HG02642 (cell line): ENCODE data around the gene THADA.

ENCODE experiments used
- ATAC-seq: cut with Tn5 transposase; IDR thresholded peaks from one replicate; pipeline ENCODE4 v1.9.1; 2021; ENCODE audit warnings: mild to moderate bottlenecking; ENCODE audit not compliant: unreplicated experiment, poor library complexity

The THADA gene

DNA sequence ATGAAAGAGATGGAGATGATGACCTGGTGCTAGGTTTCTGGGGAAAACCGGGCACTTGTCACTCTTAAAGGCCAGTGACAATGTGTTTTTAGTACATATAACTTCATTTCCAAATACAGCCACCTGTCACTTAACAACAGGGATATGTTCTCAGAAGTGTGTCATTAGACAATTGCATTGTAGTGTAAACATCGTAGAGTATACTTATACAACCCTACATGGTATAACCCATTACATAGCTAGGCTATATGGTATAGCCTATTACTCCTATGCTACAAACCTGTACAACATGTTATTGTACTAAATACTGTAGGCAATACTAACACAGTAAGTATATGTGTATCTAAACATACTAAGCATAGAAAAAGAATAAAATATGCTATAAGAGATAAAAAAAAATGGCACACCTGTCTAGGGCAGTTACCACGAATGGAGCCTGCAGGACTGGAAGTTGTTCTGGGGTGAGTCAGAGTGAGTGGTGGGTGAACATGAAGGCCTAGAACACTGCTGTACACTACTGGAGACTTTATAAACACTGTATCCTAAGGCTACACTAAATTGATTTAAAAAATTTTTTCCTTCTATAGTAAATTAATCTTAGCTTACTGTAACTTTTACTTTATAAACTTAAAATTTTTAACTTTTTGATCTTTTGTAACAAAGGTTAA lies 123.2 kb downstream of the THADA start:
- no peak for ATAC-seq

DNA sequence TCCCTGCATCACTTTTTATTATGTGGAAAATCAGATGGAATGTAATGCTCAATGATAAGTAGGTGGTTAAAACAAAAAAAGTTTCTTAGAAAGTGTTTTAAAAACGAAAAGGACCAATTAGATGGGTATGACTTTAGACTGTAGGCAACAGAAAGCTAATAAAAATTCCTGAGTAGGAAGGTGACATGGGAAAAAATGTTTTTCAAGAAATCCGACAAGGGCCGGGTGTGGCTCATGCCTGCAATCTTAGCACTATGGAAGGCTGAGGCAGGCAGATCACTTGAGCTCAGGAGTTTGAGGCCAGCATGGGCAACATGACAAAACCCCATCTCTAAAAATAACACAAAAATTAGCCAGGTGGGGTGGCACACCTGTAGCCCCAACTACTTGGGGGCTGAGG lies 126.1 kb downstream of the THADA start:
- no peak for ATAC-seq

DNA sequence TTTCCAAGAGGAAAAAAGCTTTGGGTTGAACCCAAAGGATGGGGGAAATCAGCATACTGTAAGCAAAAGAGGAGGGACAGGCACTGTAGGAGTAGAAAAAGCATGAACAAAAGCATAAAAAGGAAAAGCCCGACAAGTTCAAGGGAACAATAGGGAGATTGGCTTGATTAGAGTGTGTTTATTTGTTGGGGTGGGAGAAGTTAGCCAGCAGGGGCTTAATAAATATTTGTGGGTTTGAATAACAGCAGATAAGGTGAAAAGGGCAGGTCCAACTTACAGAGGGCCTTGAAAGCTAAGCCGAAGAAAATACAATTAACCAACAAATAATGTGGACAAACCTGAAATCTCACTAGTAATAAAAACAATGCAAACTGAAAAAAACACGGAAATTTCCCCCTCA lies 126.7 kb downstream of the THADA start:
- no peak for ATAC-seq

DNA sequence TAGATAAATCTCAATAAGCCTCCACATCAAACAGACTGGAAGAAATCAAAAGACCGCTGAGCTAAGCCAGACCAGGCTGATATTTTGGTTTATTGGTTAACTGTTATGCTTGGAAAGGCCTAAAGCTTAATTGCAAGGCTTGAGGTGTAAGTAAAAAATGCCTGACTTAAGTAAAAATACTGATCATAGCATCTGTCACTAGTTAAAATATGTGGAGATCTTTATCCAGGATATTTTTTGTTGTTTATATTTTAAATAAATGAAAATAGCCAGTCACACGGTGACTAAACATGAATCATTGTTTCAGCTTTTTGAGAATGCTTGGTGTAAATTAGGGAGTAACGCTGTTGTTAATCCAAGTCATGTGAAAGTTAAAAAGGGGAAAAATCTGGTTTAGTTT lies 127.9 kb downstream of the THADA start:
- no peak for ATAC-seq

DNA sequence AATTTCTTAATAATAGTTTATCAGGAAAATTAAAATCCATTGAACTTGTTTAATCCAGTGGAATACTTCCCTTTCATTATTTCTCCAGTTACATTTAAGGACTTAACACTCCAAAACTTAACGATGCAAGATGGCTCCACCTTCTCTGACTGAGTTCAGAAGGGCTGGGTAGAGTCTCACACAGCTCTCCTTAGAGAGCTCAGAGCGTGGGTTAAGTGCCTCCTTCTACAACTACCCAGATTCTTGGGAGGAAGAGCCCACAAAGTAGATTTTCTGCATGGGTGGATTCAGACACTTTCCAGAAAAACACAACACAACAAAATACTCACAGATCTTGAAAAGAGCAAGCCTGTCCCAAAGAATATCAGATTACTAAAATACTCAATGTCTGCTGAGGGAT lies 130.6 kb downstream of the THADA start:
- ATAC-seq = no peak

DNA sequence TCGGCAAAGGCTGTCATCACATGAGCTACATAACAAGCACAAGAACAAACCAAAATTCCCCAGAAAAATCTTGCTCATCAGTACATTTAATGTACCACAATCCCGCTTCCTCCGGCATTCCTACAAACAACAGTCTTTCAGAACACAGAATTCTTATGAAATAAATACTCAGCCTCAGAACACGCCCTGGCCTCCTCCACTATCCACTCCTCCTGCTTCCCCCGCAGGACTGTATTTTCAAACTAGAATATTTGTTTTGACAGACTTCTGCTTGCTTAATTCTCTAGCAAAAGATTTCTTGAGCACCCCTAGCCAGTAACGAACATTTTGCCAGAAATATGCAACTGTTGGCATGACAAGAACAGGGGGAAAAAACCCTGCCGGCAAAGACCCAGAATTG lies 131.2 kb downstream of the THADA start:
- no peak for ATAC-seq

DNA sequence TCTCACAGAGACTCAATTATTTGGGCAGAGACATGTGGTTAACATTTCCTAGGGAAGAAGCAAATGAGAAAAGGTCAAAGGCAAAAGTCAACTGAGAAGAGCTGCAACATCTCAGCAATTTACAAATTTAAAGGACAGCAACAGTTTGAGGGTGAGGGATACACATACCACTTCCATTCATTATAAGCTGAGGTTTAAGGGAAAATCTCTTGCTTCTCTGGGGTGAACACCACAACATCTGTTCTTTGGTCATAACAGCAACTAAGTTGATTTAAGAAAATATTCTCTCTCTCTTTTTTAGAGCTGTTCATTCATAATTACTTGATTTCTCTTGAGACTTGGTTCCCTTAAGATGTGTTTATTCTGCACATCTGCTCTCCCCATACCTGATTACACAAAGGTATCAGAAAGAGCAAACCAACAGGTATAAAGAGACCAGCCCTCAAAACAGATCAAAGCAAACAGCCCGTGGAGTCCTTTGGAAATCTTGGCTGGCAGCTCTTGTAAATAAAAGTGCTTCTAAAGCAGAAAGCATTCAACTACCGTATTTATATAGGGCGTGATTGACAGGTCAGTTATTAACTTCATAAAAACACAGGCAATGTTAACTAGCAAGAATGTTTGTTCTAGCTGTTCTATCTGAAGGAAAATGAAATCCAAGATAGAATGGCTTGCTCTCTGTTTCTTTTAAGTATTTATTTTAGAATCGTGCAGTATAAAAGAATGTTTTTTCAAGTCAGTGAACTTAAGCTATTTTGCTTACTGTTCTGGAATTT lies 132.8 kb downstream of the THADA start:
- ATAC-seq = no peak

DNA sequence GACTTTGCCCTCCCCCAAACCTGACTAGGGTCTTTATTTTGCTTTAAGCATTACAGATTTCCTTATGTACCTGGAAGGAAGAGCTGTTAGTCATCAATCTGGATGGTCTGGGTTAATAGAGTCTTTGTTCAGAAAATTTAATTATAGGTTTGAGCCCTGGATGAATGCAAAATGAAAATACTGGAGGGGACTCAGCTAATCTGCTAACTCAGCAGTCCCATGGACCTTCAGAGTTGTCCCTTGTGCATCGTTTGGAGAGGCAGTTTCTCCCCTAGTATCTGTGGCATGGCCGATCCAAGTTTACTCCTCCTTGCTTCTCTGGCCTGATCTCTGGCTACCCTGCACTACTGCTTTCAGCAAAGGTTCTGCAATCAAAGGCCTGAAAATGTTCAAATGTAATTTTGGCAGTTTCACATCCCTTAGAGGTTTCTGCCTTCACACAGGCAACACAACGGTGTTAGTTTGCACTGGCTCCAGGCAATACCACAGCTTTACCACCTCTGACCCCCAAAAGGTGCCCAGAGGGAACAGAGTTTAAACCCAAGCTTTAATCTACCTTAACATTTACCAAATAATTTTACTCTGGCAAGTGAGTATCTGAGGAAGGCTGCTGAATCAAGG lies 134.3 kb downstream of the THADA start:
- ATAC-seq = peak; percentile 79

DNA sequence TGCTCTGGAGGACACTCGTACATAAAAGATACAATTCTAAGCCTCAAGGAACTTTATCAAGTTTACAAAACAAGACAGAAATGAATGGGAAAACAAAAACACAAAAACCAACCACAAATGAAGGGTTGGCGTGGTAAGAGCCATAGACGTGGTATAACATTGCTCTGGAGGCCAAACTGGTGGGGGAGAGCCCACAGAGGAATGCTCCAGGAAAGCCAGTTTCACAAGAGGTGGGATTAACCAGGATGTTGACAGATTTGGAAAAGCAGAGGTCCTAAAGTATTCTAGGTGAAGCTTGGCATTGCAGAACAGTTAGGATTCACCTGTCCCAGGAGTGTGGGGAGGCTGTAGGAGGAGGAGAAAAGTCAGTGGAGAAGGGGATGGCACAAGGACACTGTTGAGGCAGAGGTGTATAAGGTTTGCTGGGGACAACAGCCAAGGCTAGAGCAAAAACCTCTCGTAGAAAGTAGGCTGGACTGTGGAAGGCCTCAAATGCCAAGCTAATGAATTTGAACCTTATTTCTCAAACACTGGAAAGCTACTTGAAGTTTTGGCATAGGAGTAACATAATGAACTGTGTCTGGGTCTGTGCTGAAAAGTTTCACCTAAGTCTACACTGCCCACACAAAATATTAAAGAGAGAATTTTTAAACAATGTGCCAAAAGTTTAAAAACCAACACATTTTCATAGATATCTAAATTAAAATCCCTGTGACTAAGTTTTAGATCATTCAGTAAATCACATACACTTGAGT lies 135.1 kb downstream of the THADA start:
- ATAC-seq = no peak

DNA sequence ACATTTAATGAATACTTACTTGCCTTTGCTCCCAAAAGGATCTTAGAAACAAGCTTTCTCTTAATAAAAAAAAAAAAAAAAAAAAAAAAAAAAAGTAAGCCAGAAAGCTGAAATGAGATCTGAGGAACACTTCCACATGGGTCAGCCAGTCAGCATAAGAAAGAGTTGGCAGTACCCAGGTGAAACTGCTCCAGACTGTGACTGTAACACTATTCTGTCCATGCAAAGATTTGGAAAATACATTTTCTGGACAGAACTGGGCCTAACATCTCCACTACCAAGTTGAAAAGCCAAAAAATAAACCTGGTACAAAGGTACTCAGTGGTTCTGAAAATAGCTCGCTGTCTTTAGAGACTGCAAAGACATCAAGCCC lies 135.7 kb downstream of the THADA start:
- ATAC-seq = no peak

DNA sequence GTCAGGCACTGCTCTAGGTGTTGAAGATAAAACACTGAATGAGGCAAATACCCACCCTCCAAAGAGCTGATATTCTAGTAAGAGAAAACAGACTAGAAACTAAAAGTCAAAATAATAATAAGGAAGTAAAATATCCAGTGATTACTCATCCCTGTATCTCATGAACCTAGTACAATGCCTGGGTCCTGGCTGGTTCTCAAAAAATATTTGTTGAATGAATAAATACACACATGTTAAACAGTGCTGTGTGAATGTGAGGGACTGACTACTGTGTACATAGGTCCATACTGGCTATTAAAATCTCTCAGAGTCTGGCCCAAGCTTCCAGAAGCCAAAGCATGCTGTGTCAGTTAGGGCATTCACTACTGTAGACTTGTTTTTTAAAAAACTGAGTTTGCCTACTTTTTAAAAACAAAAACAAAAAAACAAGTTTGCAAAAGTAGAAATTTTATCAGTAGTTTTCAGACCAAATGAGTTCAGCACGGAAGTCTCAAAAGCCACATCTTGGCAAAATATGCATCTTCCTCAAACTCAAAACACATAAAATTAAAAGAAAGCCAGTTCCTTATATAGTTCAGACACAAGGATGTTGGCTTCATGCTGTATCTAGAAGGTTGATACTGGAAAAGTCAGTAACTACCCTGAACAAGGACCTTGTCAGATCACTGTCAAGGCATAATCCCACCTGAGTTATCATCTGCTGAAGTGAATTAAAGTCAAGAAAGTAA lies 136.2 kb downstream of the THADA start:
- no peak for ATAC-seq

DNA sequence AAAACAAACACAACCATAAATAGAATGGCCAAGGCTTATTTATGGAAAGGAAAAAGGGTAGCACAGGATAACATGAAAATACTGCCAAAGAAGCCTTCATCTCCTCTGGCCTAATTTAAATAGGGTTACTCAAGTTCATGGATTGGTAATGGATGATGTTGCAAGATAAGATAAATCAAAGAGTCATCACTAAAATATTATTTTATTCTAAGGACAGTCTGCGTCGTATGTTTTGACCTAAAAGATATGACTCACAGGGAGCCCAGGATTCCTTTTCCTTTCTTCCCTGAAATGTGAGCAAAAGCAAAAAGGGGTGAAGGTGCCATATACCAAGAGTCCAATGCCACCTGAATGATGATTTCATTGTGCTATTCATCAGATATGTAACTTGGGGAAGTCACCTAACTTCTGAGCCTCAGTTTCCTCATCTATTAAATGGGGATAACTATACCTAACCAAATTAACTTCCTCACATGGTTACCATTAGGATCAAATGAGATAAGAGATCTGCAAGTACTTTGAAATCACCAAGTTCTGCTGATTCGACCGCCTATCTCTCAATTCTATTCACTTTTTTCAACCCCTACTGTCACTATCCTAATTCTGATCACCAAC lies 137.7 kb downstream of the THADA start:
- no peak for ATAC-seq

DNA sequence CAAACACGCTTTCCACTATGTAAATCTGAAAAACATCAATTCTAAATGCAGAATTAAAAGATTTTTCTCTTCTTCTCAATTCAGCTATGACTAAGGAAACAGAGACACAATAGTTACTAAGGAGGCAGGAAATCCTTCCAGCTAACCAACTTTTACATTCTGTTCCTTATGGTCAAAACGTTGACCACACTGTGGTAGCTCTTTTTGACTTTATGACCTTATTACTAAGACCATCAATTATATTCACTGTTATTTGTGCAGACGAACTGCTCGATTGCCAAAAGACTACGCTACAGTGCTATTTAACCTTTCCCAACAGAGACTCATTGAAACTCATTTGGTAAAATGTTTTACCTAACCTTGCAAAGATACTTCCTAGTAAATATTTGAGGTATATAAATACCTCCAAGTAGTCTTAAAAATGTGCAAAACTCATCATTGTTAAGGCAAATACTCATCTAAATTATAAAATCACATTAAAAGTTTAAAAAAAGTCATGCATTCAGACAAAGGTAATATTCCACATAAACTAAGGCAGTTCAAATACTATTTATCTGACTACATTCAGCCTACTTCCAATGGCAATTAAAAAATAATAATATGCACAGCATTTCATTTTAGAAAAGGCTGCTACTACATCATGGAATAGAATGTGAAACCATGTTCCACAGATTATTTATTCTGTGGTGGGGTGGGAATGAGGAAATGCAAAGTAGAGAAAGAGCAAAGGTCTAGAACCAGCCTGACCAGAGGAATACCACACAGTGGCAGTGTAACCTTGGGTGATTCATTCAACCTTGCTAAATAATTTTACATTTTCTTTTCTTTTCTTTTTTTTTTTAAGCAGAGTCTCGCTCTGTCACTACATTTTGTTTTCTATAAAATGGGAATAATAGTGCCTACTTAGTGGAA lies 139.9 kb downstream of the THADA start:
- ATAC-seq = no peak

DNA sequence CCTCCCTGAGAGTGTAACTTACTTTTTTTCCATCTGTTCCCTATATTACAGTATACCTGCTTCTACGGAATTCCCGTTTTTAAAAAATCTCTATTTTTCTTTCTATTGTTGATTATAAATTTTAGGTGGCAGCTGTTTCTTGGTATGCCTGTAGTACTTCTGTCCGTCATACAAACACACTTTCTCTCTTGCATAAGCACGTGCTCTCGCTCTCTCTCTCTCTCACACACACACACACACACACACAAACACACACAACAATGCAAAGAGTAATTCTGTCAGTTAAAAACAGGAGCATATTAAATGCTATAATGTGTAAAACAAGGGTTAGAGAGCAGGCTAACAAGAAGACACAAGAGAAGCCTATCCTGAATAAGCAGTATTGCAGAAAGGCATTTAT lies 140.5 kb downstream of the THADA start:
- ATAC-seq = no peak

DNA sequence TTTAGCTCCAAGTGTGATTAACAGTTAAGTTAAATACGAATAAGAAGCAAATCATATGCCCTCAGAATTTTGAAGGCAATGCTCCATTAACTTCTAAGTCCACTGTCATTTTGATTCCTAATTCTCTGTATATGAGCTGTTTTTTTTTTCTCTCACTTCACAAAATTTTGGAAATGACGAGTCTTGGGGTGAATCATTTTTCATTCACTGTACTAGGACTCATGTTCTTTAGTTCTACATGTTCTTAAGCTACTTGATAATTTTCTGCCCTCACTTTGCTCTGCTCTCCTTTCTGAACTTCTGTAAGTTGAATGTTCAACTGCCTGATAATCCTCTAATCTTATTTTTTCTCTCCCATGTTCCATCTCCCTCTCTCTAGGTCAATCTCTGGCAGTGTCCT lies 141.0 kb downstream of the THADA start:
- ATAC-seq = no peak

DNA sequence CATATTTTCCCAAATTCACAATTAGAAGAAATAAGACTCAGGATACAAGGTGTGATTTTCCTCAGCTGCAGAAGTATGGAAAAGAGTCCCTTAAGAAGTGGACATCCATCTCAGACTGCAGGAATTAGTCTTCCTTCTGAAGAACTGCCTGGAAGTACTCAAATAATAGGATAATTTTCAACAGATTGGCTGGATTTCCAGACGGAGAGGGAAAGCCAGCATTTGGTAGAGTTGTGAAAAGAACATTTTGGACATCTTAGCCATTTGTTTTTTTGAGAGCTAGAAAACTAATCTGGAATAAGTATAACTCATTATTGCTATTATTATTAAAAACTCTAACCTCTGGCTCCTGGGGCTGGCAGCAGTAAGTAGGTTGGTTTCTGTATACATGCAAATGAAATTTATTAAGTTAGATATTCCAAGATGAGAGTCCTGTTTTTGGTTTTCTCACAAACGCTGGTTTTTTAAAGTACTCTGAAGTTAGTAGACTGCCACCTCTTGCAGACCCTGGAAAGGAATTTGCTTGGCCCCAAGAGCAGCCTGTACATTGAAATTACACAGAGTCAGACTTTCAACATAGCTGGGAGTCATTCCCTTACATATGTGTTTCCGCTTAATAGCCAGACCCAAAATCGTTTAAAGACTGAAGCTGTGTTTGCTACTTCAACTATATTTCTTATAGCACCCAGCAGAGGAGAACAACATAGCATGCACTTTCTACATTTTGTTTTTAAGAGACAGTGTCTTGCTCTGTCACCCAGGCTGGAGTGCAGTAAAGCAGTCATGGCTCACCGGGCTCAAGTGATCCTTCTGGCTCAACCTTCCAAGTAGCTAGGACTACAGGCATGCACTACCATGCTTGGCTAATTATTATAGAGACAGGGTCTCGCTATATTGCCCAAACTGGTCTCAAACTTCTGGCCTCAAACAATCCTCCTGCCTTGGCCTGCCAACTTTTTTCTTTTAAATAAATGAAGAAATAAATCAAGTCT lies 142.4 kb downstream of the THADA start:
- ATAC-seq = no peak

DNA sequence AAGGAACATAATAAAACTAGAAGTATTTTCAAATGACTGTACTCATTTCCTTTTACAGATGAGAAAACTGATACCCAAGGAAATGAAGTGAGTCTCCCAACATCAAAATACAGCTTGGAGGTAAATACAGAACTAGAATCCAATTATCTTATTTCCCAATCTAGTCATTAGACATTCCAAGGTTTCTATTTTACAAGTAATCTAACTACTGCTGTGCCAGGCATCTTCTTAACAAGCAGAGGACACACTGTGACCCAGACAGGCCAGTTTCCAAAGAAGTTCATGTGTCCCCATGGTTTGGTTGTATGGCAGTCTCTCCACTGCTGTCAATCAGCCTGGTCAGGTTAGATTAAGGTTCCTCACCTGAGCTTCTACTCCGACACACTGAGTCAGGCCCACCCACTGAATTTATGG lies 143.5 kb downstream of the THADA start:
- ATAC-seq = no peak

DNA sequence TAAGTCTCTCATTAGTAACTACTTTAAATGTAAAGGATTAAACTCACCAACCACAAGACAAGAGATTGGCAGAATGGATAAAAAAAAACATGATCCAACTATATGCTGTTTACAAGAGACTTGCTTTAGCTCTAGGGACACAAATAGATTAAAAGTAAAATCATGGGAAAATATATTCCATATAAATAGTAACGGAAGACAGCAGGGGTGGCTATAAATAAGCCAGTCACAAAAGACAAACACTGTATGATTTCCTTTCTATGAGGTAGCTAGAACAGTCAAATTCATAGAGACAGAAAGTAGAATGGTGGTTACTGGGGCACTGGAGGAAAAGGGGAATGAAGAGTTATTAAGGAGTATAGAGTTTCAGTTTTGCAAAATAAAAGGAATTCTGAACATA lies 145.2 kb downstream of the THADA start:
- ATAC-seq = no peak
